CD4-positive, alpha-beta memory T cell (primary cell): ENCODE results near the gene TNIP1. TPM values are rescaled to one million over a fixed set of nuclear protein-coding genes. Genes with fewer than 3 reads are reported as not detected.

Source experiments
- CTCF ChIA-PET: fragments of 350-600 bp; sonication (Branson Sonifier 250); formaldehyde crosslinking; loops from one replicate; lab custom pipeline; 2021; ENCODE audit warnings: inconsistent platforms; ENCODE audit not compliant: partially characterized antibody; lab: Charles Lee
- POLR2A ChIA-PET: fragments of 350-600 bp; sonication (Branson Sonifier 250); formaldehyde crosslinking; loops from one replicate; lab custom pipeline; 2021; ENCODE audit not compliant: partially characterized antibody; lab: Charles Lee
- DNase-seq, 5 donors: peaks; one replicate each; pipeline versions ENCODE4 v3.0.0 to v3.0.0-alpha.2; 2020 to 2022; ENCODE audit warnings: mixed read lengths in 1 of 5
- H3K27ac ChIP-seq: one replicate; pipeline ENCODE4 v1.7.0; 2013; ENCODE audit warnings: low read depth, low read length
- H3K27me3 ChIP-seq: 2 replicates; pipeline ENCODE4 v1.7.0; 2013; ENCODE audit warnings: mild to moderate bottlenecking, low read length, moderate library complexity; ENCODE audit not compliant: insufficient read depth
- H3K36me3 ChIP-seq: 2 replicates; pipeline ENCODE4 v1.7.0; 2013; ENCODE audit warnings: mild to moderate bottlenecking, low read length, moderate library complexity; ENCODE audit not compliant: insufficient read depth
- H3K4me1 ChIP-seq: 2 replicates; pipeline ENCODE4 v1.7.0; 2013; ENCODE audit warnings: mild to moderate bottlenecking, low read length, moderate library complexity; ENCODE audit not compliant: insufficient read depth
- H3K4me3 ChIP-seq, 2 donors: one replicate each; pipeline ENCODE4 v1.7.0; 2013; ENCODE audit warnings: low read length in 2 of 2, mild to moderate bottlenecking in 1 of 2
- H3K9me3 ChIP-seq, 2 donors: one replicate each; pipeline ENCODE4 v1.7.0; 2013; ENCODE audit warnings: low read length in 2 of 2, control low read depth in 1 of 2; ENCODE audit not compliant: control insufficient read depth in 1 of 2
- H3K27ac Mint-ChIP-seq, 7 donors: one replicate each; pipeline ENCODE4 v1.8.0; 2020 to 2021; ENCODE audit warnings: mixed read lengths in 7 of 7, mild to moderate bottlenecking in 6 of 7, inconsistent platforms in 3 of 7, moderate library complexity in 3 of 7
- H3K27me3 Mint-ChIP-seq, 2 donors: one replicate each; pipeline ENCODE4 v1.8.0; 2020 to 2021; ENCODE audit warnings: mixed read lengths in 2 of 2
- H3K36me3 Mint-ChIP-seq, 2 donors: one replicate each; pipeline ENCODE4 v1.8.0; 2020 to 2021; ENCODE audit warnings: mixed read lengths in 2 of 2, inconsistent platforms in 1 of 2, mild to moderate bottlenecking in 1 of 2
- H3K4me1 Mint-ChIP-seq, 4 donors: one replicate each; pipeline ENCODE4 v1.8.0; 2020 to 2021; ENCODE audit warnings: mixed read lengths in 4 of 4, mild to moderate bottlenecking in 1 of 4
- H3K4me3 Mint-ChIP-seq, 8 donors: one replicate each; pipeline ENCODE4 v1.8.0; 2020 to 2021; ENCODE audit warnings: mixed read lengths in 8 of 8, mild to moderate bottlenecking in 7 of 8, moderate library complexity in 6 of 8, inconsistent platforms in 3 of 8
- H3K9me3 Mint-ChIP-seq, 8 donors: one replicate each; pipeline ENCODE4 v1.8.0; 2020 to 2021; ENCODE audit warnings: mixed read lengths in 8 of 8, mild to moderate bottlenecking in 5 of 8, inconsistent platforms in 3 of 8, moderate library complexity in 1 of 8
- intact Hi-C: fragments of 100-400 bp; cut with micrococcal nuclease; formaldehyde crosslinking; loops from one replicate; pipeline ENCODE4 v1.15.1; 2023
- polyA plus RNA-seq, 2 donors: library from polyadenylated mRNA; unstranded; fragments of 300-500 nt; fragmentation: Illumina TruSeq; gene quantifications; one replicate each; pipeline ENCODE4 v1.2.3, GENCODE V29; 2021
- total RNA-seq, 2 experiments: library from RNA; stranded (reverse); gene quantifications; one replicate each; pipeline ENCODE4 v1.2.3, GENCODE V29; 2021

The TNIP1 gene
- total and polyA plus RNA-seq, 4 experiments from 2014 or later = 31.5 to 233 (median 149) TPM

- ChIA-PET POLR2A (no interaction called here), CTCF (interaction anchor here (1.2 kb wide), 1 partner anchor 24 kb away, joined by 5 read pairs; no protein-coding TSS in a partner anchor)
- Histone ChIP-seq H3K27ac (no peak overlapping the region), H3K9me3 (no peaks in the 10 kb centered on the region), H3K36me3 (peaks cover 10% of the 10 kb centered on the region), H3K4me1 (peaks cover 13% of the 10 kb centered on the region), H3K27me3 (no peaks in the 10 kb centered on the region), H3K4me3 (no peak overlapping the region)
- intact Hi-C loops = no loop called here
- H3K36me3 Mint-ChIP-seq = peaks cover 28 to 35% of the 10 kb centered on the region in 2 donors
- H3K9me3 Mint-ChIP-seq = peaks cover 0 to 2% (median 0%) of the 10 kb centered on the region in 8 donors
- no peak overlapping the region for H3K4me3 Mint-ChIP-seq
- DNase-seq = no peak
- H3K4me1 Mint-ChIP-seq = peaks cover 9 to 40% (median 22%) of the 10 kb centered on the region in 4 donors
- no peaks in the 10 kb centered on the region for H3K27me3 Mint-ChIP-seq
- peak overlapping the region in 4 of 7 donors; percentile 5 to 80 (median 32) for H3K27ac Mint-ChIP-seq
Measured at GRCh38 chr5:151024440-151025249, 56.2 kb downstream of the TNIP1 start.

DNA sequence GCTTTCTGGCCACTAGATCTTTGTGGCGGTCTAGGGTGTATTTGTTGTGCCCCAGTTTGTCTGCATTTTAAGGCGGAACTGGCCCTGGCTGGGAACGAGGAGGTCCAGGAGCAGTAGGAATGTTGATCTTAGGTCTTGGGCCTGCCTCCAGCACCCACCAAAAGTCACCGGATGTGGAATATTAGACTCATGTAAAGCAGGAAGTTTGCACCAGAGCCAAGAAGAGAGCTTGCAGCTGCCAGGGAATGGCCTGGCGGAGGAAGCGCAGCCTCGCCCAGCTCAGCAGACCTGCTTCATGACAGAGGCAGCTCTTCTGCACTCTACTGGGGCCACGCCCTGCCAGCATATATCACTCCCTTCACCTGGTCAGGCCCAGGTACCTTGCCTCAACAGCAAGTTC lies 57.2 kb downstream of the TNIP1 start:
- peaks cover 20 to 25% of the 10 kb centered on the region in 2 donors for H3K36me3 Mint-ChIP-seq
- Histone ChIP-seq H3K4me3 (no peak overlapping the region), H3K36me3 (peaks cover under 1% of the 10 kb centered on the region), H3K4me1 (peaks cover 19% of the 10 kb centered on the region), H3K9me3 (no peaks in the 10 kb centered on the region), H3K27me3 (no peaks in the 10 kb centered on the region), H3K27ac (no peak overlapping the region)
- intact Hi-C loops = no loop called here
- peak overlapping the region in 1 of 7 donors; percentile 6 for H3K27ac Mint-ChIP-seq
- ChIA-PET CTCF (no interaction called here), POLR2A (no interaction called here)
- H3K4me3 Mint-ChIP-seq = no peak overlapping the region
- peaks cover 10 to 50% (median 29%) of the 10 kb centered on the region in 4 donors for H3K4me1 Mint-ChIP-seq
- no peak for DNase-seq
- peaks cover 0 to 2% (median 0%) of the 10 kb centered on the region in 8 donors for H3K9me3 Mint-ChIP-seq
- H3K27me3 Mint-ChIP-seq = no peaks in the 10 kb centered on the region

- no peaks in the 10 kb centered on the region for H3K27me3 ChIP-seq
- peaks cover 22% of the 10 kb centered on the region for H3K4me1 ChIP-seq
- peaks cover 15 to 20% of the 10 kb centered on the region in 2 donors for H3K36me3 Mint-ChIP-seq
- peaks cover 13 to 55% (median 31%) of the 10 kb centered on the region in 4 donors for H3K4me1 Mint-ChIP-seq
- H3K27me3 Mint-ChIP-seq = no peaks in the 10 kb centered on the region
- no peak for DNase-seq
- intact Hi-C loops = no loop called here
- H3K4me3 Mint-ChIP-seq = no peak overlapping the region
- no peak overlapping the region for H3K4me3 ChIP-seq
- peak overlapping the region in 1 of 7 donors; percentile 72 for H3K27ac Mint-ChIP-seq
- ChIA-PET POLR2A (no interaction called here), CTCF (no interaction called here)
- peaks cover 0 to 2% (median 0%) of the 10 kb centered on the region in 8 donors for H3K9me3 Mint-ChIP-seq
- H3K36me3 ChIP-seq = no peaks in the 10 kb centered on the region
- H3K27ac ChIP-seq = no peak overlapping the region
- no peaks in the 10 kb centered on the region for H3K9me3 ChIP-seq
Measured at GRCh38 chr5:151023047-151023615, 57.7 kb downstream of the TNIP1 start.

GRCh38 chr5:151022511-151023018 lies 58.3 kb downstream of the TNIP1 start:
- Mint-ChIP-seq H3K9me3 (peaks cover 0 to 2% (median 0%) of the 10 kb centered on the region in 8 donors), H3K4me3 (peak overlapping the region in 2 of 8 donors; percentile 9 to 63), H3K27me3 (no peaks in the 10 kb centered on the region), H3K4me1 (peaks cover 13 to 55% (median 31%) of the 10 kb centered on the region in 4 donors), H3K27ac (peak overlapping the region in 3 of 7 donors; percentile 29 to 72 (median 46)), H3K36me3 (peaks cover 14 to 17% of the 10 kb centered on the region in 2 donors)
- H3K27me3 ChIP-seq = no peaks in the 10 kb centered on the region
- no peak for DNase-seq
- no peaks in the 10 kb centered on the region for H3K36me3 ChIP-seq
- H3K4me3 ChIP-seq = no peak overlapping the region
- POLR2A ChIA-PET = no interaction called here
- H3K27ac ChIP-seq = no peak overlapping the region
- intact Hi-C loops = no loop called here
- H3K9me3 ChIP-seq = no peaks in the 10 kb centered on the region
- peaks cover 22% of the 10 kb centered on the region for H3K4me1 ChIP-seq
- CTCF ChIA-PET = no interaction called here

DNA sequence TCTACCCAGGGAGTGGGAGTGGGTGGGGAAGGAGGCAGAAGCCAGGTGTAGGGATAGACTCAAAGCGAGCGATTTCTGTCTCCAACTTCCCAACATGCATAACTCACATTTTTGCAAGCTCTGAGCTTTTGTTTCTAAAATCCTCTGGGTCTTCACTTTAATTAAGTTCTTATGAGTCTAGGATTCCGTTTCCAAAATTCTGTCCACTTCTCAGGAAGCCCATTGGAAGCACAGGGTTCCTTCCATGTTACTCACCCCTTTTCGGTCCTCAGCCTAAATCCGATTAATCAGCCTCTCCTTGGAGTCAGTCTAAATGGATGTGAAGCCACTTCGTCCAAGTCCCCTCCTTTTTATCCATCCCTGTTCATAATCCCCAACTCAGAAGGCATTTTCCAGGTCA lies 59.1 kb downstream of the TNIP1 start:
- POLR2A ChIA-PET = interaction anchor here (2.0 kb wide), 1 partner anchor 8 kb away, joined by 6 read pairs; no protein-coding TSS in a partner anchor
- Histone ChIP-seq H3K9me3 (no peaks in the 10 kb centered on the region), H3K27me3 (no peaks in the 10 kb centered on the region), H3K4me1 (peaks cover 22% of the 10 kb centered on the region), H3K27ac (no peak overlapping the region), H3K36me3 (no peaks in the 10 kb centered on the region), H3K4me3 (no peak overlapping the region)
- Mint-ChIP-seq H3K4me1 (peaks cover 11 to 55% (median 31%) of the 10 kb centered on the region in 4 donors), H3K27ac (peak overlapping the region in 1 of 7 donors; percentile 72), H3K9me3 (peaks cover 0 to 2% (median 0%) of the 10 kb centered on the region in 8 donors), H3K27me3 (no peaks in the 10 kb centered on the region), H3K36me3 (peaks cover 13 to 14% of the 10 kb centered on the region in 2 donors), H3K4me3 (peak overlapping the region in 2 of 8 donors; percentile 14 to 63)
- CTCF ChIA-PET = interaction anchor here (1.1 kb wide), 1 partner anchor 10 kb away, joined by 3 read pairs; no protein-coding TSS in a partner anchor
- intact Hi-C loops = no loop called here
- DNase-seq = no peak

DNA sequence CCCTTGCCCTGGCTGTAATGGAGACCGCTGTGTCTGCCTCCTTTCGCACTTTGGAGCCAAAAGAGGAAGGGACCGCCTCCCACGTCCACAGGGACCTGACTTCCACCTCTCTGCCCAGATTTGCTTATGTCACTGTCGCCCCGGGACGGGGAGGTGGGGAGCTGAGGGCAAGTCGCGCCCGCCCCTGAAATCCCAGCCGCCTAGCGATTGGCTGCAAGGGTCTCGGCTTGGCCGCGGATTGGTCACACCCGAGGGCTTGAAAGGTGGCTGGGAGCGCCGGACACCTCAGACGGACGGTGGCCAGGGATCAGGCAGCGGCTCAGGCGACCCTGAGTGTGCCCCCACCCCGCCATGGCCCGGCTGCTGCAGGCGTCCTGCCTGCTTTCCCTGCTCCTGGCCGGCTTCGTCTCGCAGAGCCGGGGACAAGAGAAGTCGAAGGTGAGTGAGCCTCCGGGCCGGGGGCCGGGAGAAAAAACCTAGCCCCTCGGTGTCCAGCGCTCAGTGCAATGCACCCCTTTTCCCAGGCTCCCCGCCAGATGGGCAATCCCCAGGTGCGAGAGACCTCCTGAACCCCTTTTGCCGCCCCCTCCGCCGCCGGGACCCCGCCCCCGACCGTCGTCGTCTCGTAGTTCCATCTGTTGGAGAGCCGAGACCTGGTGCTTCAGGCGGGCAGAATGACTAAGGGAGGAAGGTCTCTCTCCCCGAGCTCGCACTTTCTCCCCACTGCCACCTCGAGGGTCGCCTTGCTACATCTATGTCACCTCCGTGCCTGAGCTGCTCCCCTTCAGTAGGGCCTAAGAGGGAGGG lies 60.3 kb downstream of the TNIP1 start, which contains the start of gene GPX3:
TSS of gene GPX3 (plus strand) at position 288 of the 807 bp plus-strand sequence. CDS start at position 352, 64 bp downstream.
- H3K4me1 Mint-ChIP-seq = peaks cover 11 to 55% (median 31%) of the 10 kb centered on the region in 4 donors
- intact Hi-C loops = no loop called here
- Histone ChIP-seq H3K27ac (no peak within 1 kb of the TSS), H3K4me1 (peaks cover 22% of the 10 kb centered on the region), H3K27me3 (no peaks in the 10 kb centered on the region), H3K4me3 (peak within 1 kb of the TSS; percentile 6 to 43), H3K9me3 (no peaks in the 10 kb centered on the region), H3K36me3 (no peaks in the 10 kb centered on the region)
- H3K27ac Mint-ChIP-seq = peak within 1 kb of the TSS in 6 of 7 donors; percentile 6 to 81 (median 72)
- peaks cover 0 to 2% (median 0%) of the 10 kb centered on the region in 8 donors for H3K9me3 Mint-ChIP-seq
- CTCF ChIA-PET = interaction anchor here (1.1 to 1.6 kb wide), 2 partner anchors 8 to 95 kb away, joined by 3 to 6 read pairs; no protein-coding TSS in a partner anchor
- peak within 1 kb of the TSS; percentile 52 to 83 (median 74) for H3K4me3 Mint-ChIP-seq
- peaks cover 2 to 6% of the 10 kb centered on the region in 2 donors for H3K36me3 Mint-ChIP-seq
- no peaks in the 10 kb centered on the region for H3K27me3 Mint-ChIP-seq
- DNase-seq = peak in 4 of 5 donors; percentile 6 to 22 (median 14)
- POLR2A ChIA-PET = interaction anchor here (2.0 kb wide), 1 partner anchor 9 kb away, joined by 6 read pairs; no protein-coding TSS in a partner anchor
